ENCODE results near the gene CRADD. TPM values are rescaled to one million over a fixed set of nuclear protein-coding genes. Genes with fewer than 3 reads are reported as not detected.
A peak's percentile ranks its signal among the peaks of the same experiment; 100 is the strongest.
"Not testable (repeated sequence)": the region's sequence is repeated elsewhere in the genome, so short reads cannot be mapped to it uniquely, and the experiment has no call there.

Gene CRADD
- total RNA-seq, 2 donors from 2014 or later, result 33.8 to 33.9 TPM

- no peak for ATAC-seq
- intact Hi-C loops (cut with DNase I), result no loop called here
- no peak for DNase-seq
These were observed 241.7 kb downstream of the CRADD start for GRCh38 chr12:93918900-93919299.

- no peak for ATAC-seq
- no peak for DNase-seq
- intact Hi-C loops (cut with DNase I), result no loop called here
These were observed 244.3 kb downstream of the CRADD start for GRCh38 chr12:93921521-93921920.

- intact Hi-C loops (cut with DNase I), result no loop called here
- ATAC-seq (no peak), DNase-seq (no peak)
These were observed 245.4 kb downstream of the CRADD start for GRCh38 chr12:93922583-93923006.

GRCh38 chr12:93924367-93924766, 247.2 kb downstream of the CRADD start:
- intact Hi-C loops (cut with DNase I), result no loop called here
- no peak for ATAC-seq

GRCh38 chr12:93925585-93926205, 248.5 kb downstream of the CRADD start:
- intact Hi-C loops (cut with DNase I), result no loop called here
- no peak for DNase-seq
- no peak for ATAC-seq

More at GRCh38 chr12:93924367-93924766, 247.2 kb downstream of the CRADD start:
- no peak for DNase-seq

- intact Hi-C loops (cut with DNase I), result no loop called here
- no peak for ATAC-seq
- DNase-seq, result no peak
These were observed 249.1 kb downstream of the CRADD start for GRCh38 chr12:93926237-93926636.

- DNase-seq; intact Hi-C loops (cut with DNase I); ATAC-seq: not testable (repeated sequence)
These were observed 251.9 kb downstream of the CRADD start for GRCh38 chr12:93929081-93929480.

- ATAC-seq (no peak), DNase-seq (no peak)
- intact Hi-C loops (cut with DNase I), result no loop called here
These were observed 260.6 kb downstream of the CRADD start for GRCh38 chr12:93937812-93938211.

- ATAC-seq (no peak), DNase-seq (no peak)
- intact Hi-C loops (cut with DNase I), result no loop called here
These were observed 261.1 kb downstream of the CRADD start for GRCh38 chr12:93938317-93938716.

GRCh38 chr12:93938931-93939330, 261.8 kb downstream of the CRADD start:
- intact Hi-C loops (cut with DNase I), result no loop called here
- ATAC-seq (no peak), DNase-seq (no peak)

- ATAC-seq (no peak), DNase-seq (no peak)
- intact Hi-C loops (cut with DNase I), result no loop called here
These were observed 262.6 kb downstream of the CRADD start for GRCh38 chr12:93939641-93940325.

- DNase-seq (peak; percentile 27), ATAC-seq (peak; percentile 82 to 91)
- intact Hi-C loops (cut with DNase I), result no loop called here
These were observed 266.6 kb downstream of the CRADD start for GRCh38 chr12:93943780-93944179.

- DNase-seq, result no peak
- ATAC-seq, result no peak
- intact Hi-C loops (cut with DNase I), result no loop called here
These were observed 267.0 kb downstream of the CRADD start for GRCh38 chr12:93944201-93944600.

Other genes with a start within 250 kb of the CRADD start
- gene UBE2N, start 235.4 kb upstream of the CRADD start, total RNA-seq, result 10 to 100 TPM; 72.2 to 92.2 TPM
- gene MRPL42, start 209.9 kb upstream of the CRADD start, total RNA-seq, result 10 to 100 TPM; 43.2 to 51.8 TPM
- gene SOCS2, start 104.7 kb upstream of the CRADD start, total RNA-seq, result 10 to 100 TPM; 12.0 to 18.4 TPM